HG03439 (cell line): Measurements from ENCODE around the gene USF2.

Experiments used
- ATAC-seq: cut with Tn5 transposase; IDR thresholded peaks from one replicate; pipeline ENCODE4 v1.9.1; 2021; ENCODE audit warnings: mild to moderate bottlenecking, moderate library complexity; ENCODE audit not compliant: unreplicated experiment

The USF2 gene

GRCh38 chr19:35241417-35241816 lies 27.3 kb upstream of the USF2 start:
- no peak for ATAC-seq

DNA sequence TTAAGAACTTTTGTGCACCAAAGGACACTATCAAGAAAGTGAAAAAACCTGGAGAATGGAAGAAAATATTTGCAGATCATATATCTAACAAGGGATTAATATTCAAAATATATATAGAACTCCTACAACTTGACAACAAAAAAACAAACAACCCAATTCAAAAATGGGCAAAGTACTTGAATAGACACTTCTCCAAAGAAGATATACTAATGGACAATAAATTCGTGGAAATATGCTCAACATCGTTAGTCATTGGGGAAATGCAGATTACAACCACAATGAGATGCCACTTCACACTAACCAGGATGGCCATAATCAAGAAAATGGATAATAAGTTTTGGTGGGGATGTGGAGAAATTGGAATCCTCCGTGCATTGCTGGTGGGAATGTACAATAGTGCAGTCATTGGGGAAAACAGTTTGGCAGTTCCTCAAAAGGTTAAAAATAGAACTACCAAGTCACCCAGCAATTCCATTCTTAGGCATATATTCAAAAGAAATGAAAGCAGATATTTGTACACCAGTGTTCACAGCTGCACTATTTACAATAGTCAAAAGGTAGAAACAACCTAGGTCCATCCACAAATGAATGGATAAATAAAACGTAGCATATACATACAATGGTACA lies 22.2 kb upstream of the USF2 start:
- no peak for ATAC-seq

GRCh38 chr19:35247526-35248309 lies 21.0 kb upstream of the USF2 start:
- peak; percentile 49 for ATAC-seq

- peak; percentile 71 for ATAC-seq
Measured at GRCh38 chr19:35248310-35249145, 20.2 kb upstream of the USF2 start, which contains the start of gene LSR. LSR (plus strand) TSS chr19:35249002; CDS start chr19:35249023, 21 bp downstream.

DNA sequence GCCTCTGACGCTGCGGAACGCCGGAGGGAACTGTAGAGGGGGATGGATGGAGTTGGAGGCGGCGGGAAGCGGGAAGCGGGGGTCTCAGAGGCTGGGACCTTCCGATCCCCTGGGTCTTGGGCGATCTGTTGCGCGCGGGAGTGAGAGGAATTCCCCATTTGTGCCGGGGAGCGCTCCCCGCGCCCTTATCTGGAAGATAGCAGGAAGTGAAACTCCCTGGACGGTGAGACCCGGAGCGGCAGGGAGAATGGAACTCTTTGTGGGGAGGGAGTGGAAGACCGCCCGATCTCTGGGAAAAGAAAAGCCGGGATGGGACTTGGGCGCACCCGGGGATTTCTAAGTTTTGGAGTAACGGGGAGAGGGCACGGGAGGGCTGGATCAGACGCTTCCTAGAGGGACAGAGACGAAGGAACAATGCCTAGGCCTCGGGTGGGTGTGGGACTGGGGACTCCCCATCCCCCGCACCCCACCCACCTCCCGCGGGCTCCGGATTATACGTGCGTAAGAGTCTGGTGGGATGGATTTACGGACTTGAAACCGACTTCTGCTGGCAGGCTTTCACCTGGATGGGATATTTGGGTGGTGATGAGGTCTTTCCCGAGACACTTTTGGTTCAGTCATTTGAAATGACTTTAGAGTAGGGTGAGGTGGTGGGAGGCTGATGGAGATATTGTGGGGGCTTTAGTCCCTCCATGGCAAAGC lies 19.5 kb upstream of the USF2 start:
- ATAC-seq: no peak

DNA sequence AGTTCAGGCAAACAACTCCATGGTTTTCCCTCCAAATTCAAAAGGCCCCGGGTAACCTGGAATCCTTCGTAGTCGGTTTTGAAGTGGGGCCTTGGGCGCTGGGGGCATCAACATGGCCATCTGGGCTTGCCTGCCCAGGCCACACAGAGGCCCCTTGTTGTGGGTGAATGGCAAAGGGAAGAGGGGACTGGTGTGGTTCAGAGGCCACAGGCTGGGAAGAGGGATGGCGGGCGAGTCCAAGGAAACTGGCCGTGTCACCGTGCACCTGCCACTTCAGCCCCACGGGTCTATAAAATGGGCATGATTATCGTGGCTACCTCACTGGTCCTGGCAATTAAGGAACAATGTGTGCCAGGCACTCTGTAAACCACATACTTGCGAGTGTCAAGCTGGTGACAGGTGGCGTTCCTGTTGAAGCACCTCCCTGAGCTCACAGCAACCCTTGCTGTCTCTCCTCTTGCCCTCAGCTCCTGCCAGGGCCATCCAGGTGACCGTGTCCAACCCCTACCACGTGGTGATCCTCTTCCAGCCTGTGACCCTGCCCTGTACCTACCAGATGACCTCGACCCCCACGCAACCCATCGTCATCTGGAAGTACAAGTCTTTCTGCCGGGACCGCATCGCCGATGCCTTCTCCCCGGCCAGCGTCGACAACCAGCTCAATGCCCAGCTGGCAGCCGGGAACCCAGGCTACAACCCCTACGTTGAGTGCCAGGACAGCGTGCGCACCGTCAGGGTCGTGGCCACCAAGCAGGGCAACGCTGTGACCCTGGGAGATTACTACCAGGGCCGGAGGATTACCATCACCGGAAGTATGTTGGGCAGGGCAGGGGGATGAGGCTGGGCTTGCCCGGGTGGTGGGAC lies 18.7 kb upstream of the USF2 start:
- ATAC-seq: no peak

GRCh38 chr19:35251456-35251855 lies 17.3 kb upstream of the USF2 start:
- ATAC-seq: no peak

GRCh38 chr19:35253316-35254286 lies 15.2 kb upstream of the USF2 start:
- no peak for ATAC-seq

- no peak for ATAC-seq
Measured at GRCh38 chr19:35254341-35255297, 14.1 kb upstream of the USF2 start.

DNA sequence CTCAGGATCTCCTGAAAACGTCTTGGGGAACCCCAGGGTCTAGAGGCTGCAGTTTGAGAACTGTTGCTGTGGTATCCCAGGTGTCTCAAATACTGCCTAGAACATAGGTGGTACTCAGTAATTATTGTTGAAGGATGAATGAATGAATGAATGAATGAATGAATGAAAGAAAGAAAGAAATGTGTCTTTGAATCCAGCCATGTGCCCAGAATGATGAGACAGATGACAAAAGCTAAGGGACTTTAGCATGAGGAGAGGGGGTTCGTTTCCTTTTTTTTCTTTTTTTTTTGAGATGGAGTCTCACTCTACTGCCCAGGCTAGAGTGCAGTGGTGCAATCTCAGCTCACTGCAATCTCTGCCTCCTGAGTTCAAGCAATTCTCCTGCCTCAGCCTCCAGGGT lies 12.2 kb upstream of the USF2 start:
- ATAC-seq: no peak

DNA sequence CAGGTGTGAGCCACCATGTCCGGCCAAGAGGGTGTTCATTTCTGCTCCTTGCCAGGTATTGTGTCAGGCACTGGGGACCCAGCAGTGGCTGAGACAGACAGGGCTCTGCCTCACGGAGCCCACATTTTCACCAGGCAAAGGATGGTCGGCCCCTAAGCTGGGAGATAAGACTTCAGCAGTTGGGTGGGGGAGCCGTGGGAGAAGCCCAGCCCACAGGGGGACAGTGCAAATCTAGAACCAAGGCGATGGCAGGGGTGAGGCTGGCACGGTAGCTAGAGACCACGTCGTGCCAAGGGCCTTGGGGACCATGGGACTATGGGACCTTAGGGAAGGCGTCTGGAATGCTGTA lies 11.7 kb upstream of the USF2 start:
- no peak for ATAC-seq

DNA sequence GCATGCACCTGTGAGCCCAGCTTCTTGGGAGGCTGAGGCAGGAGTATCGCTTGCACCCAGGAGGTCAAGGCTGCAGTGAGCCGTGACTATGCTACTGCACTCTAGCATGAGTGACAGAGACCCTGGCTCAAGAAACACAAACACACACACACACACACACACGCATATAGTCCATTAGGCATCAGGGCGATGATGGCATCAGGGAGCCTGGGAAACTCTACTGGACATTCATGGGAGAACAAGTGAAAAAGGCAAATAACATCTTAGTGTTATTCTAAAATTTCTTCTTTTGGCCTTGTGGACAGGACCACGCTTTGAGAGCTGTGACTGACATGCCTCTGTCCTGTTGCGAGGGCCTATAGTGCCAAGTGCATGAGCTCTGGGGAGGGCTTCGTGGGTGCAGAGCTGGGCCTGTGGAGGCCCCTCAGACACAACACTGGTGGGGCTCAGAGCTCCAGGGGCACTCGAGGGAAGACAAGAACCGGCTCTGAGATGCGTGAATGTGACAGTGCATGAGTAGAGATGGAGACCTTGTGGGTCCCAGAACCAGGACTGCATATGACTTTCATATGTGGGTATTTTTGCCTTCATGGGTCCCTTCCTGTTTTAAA lies 8.0 kb upstream of the USF2 start:
- ATAC-seq: no peak

DNA sequence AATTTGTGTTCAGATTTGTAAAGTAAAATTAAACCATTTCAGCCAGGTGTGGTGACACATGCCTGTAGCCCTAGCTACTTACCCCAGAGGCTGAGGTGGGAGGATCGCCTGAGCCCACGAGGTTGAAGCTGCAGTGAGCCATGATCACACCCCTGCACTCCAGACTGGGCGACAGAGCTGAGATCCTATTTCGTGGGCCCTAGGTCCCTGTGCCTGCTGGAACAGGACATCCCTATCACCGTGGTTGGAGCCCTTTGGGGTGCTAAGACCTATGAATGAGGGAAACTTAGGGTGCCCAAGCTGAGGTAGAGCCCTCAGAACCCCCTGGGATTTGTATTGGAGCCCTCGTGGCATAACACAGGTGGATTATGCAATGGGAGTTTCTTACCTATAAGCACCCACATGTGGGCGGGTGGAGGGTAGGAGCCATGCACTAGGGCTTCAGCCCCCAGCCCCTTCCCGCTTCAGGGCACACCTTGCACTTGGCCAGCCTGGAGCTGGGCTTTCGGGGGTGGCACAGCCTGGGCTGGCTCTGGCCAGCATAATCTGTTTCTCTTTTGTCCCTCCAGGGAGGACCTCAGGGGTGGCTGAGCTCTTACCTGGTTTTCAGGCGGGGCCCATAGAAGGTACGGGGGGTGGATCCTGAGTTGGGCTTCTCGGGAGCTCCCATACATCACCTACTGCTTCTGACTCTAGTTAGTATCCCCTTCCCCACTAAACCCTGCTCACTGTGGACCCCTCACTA lies 7.2 kb upstream of the USF2 start:
- no peak for ATAC-seq

- no peak for ATAC-seq
Measured at GRCh38 chr19:35262101-35262761, 6.5 kb upstream of the USF2 start.

GRCh38 chr19:35264268-35265125 lies 4.3 kb upstream of the USF2 start:
- ATAC-seq: no peak
